ENCODE results near the gene FGF6.

Gene FGF6

GRCh38 chr12:4483885-4484823, 38.5 kb upstream of the FGF6 start:
- H3K36me3 Mint-ChIP-seq (ENCODE audit: low read depth): peaks cover 5% of the 10 kb centered on the region
- no peak overlapping the region for H3K27ac Mint-ChIP-seq
- H3K9me3 Mint-ChIP-seq: peaks cover 25% of the 10 kb centered on the region
- H3K4me3 Mint-ChIP-seq: no peak overlapping the region
- DNase-seq: no peak
- TF ChIP-seq CTCF (IDR thresholded peaks at IDR 0.05): no peak
- H3K4me1 Mint-ChIP-seq: no peaks in the 10 kb centered on the region
- peaks cover under 1% of the 10 kb centered on the region for H3K27me3 Mint-ChIP-seq (ENCODE audit: low read depth, poor library complexity)

DNA sequence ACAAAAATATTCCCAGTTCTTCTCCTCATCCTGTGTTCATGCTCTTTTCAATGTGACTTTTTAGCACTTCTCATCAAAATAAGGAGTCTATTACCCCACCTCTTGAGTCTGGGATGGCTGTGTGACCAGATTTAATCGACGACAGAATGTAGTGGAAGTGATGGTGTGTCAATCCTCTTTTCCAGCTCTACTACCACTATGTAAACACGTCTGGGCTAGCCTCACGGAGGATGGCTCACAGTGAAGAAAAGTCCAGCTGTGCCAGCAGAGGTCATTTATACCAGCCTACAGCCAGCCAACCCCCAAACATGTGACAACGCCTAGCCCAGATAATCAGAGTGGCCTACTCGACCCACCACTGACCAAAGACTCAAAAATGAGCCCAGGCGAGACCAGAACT, 37.3 kb upstream of the FGF6 start:
- no peak overlapping the region for H3K27ac Mint-ChIP-seq
- H3K36me3 Mint-ChIP-seq (ENCODE audit: low read depth): peaks cover 3% of the 10 kb centered on the region
- TF ChIP-seq CTCF (IDR thresholded peaks at IDR 0.05): no peak
- peaks cover 3% of the 10 kb centered on the region for H3K27me3 Mint-ChIP-seq (ENCODE audit: low read depth, poor library complexity)
- H3K4me3 Mint-ChIP-seq: no peak overlapping the region
- no peaks in the 10 kb centered on the region for H3K4me1 Mint-ChIP-seq
- DNase-seq: no peak
- H3K9me3 Mint-ChIP-seq: peaks cover 35% of the 10 kb centered on the region

GRCh38 chr12:4478933-4479332, 33.3 kb upstream of the FGF6 start:
- H3K9me3 Mint-ChIP-seq: peaks cover 45% of the 10 kb centered on the region
- no peaks in the 10 kb centered on the region for H3K4me1 Mint-ChIP-seq

DNA sequence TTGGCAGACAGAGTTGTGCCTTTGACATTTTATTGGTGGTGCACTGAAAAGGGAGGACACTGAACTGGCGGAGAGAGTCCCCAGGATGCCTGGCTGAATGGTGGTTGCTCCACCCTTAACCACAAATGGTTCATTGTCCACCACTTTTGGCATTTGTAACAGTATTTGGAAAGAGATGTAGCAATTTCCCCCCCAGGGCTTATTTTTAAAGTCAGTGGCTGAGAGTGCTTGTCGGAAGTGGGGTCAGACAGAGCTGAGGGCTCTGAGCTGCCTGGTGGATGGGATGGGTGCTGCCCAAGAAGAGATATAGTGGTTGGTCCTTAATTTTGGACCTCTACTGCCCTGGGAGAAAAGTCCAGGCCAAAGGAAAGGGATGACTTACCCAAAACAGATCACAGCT, 31.5 kb upstream of the FGF6 start:
- no peak for TF ChIP-seq CTCF (IDR thresholded peaks at IDR 0.05)
- H3K27ac Mint-ChIP-seq: no peak overlapping the region
- H3K4me1 Mint-ChIP-seq: no peaks in the 10 kb centered on the region
- no peak for DNase-seq
- H3K9me3 Mint-ChIP-seq: peaks cover 42% of the 10 kb centered on the region
- no peak overlapping the region for H3K4me3 Mint-ChIP-seq
- peaks cover 15% of the 10 kb centered on the region for H3K27me3 Mint-ChIP-seq (ENCODE audit: low read depth, poor library complexity)
- peaks cover 9% of the 10 kb centered on the region for H3K36me3 Mint-ChIP-seq (ENCODE audit: low read depth)

More at GRCh38 chr12:4478933-4479332, 33.3 kb upstream of the FGF6 start:
- H3K4me3 Mint-ChIP-seq: no peak overlapping the region
- H3K27ac Mint-ChIP-seq: no peak overlapping the region
- TF ChIP-seq CTCF (IDR thresholded peaks at IDR 0.05): no peak
- DNase-seq: no peak
- peaks cover 11% of the 10 kb centered on the region for H3K27me3 Mint-ChIP-seq (ENCODE audit: low read depth, poor library complexity)
- peaks cover 9% of the 10 kb centered on the region for H3K36me3 Mint-ChIP-seq (ENCODE audit: low read depth)

DNA sequence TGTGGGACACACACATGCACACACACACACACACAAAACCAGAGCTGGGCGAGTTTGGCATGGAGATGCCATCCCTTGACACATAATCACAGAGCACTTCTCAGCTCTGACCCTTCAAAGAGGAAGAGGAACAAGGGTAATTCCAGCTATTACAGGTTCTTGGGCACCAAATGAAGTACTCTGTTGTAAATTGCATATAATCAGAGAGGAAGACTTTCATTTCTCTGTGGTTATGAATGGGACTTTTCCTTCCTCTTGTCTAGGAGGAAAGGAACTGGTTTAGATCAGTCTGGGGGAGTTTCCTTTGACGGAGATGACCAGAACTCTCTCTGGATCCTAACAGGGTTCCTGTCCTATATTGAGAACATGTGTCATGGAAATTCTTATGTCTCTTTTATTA, 26.4 kb upstream of the FGF6 start:
- TF ChIP-seq CTCF (IDR thresholded peaks at IDR 0.05): no peak
- H3K27me3 Mint-ChIP-seq (ENCODE audit: low read depth, poor library complexity): peaks cover 10% of the 10 kb centered on the region
- no peak overlapping the region for H3K4me3 Mint-ChIP-seq
- no peak overlapping the region for H3K27ac Mint-ChIP-seq
- peaks cover 2% of the 10 kb centered on the region for H3K9me3 Mint-ChIP-seq
- no peak for DNase-seq
- H3K4me1 Mint-ChIP-seq: no peaks in the 10 kb centered on the region
- no peaks in the 10 kb centered on the region for H3K36me3 Mint-ChIP-seq (ENCODE audit: low read depth)

GRCh38 chr12:4471256-4471655, 25.6 kb upstream of the FGF6 start:
- H3K36me3 Mint-ChIP-seq (ENCODE audit: low read depth): no peaks in the 10 kb centered on the region
- H3K27me3 Mint-ChIP-seq (ENCODE audit: low read depth, poor library complexity): peaks cover 10% of the 10 kb centered on the region
- no peak for TF ChIP-seq CTCF (IDR thresholded peaks at IDR 0.05)
- H3K9me3 Mint-ChIP-seq: no peaks in the 10 kb centered on the region
- H3K4me1 Mint-ChIP-seq: no peaks in the 10 kb centered on the region
- no peak for DNase-seq
- no peak overlapping the region for H3K27ac Mint-ChIP-seq
- no peak overlapping the region for H3K4me3 Mint-ChIP-seq
